ENCODE results near the gene SMCO2. TPM values are rescaled to one million over a fixed set of nuclear protein-coding genes. Genes with fewer than 3 reads are reported as not detected.

The SMCO2 gene
- total and polyA plus RNA-seq, 5 donors = 0.14 to 0.28 TPM; not detected in 3

DNA sequence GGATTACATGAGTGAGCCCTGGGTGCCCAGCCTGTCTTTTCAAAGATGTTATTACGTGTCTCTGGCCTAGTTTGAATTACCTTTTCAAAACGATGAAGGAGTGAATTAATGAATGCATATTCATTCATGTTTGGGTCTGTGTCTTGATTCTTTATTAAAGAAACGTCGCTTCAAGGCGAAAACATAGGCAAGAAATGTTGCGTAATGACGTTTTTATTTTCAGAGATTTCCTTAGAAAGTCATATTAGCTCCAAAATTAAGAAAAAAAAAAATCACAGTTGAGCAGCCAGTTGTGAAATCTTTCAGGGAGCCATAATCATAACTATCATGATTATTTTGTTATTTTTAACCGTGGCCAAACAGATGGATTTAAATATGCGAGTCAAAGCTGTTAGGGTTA, 81.0 kb downstream of the SMCO2 start:
- 71% methylated on average over 9 of the region's 9 CpGs for WGBS
- Histone ChIP-seq H3K4me1 (ENCODE audit: control insufficient read depth, insufficient read depth, low read length) (no peaks in the 10 kb centered on the region), H3K9me3 (ENCODE audit: control insufficient read depth, low read length) (no peaks in the 10 kb centered on the region), H3K4me3 (ENCODE audit: low read length) (no peak overlapping the region), H3K27me3 (ENCODE audit: control insufficient read depth, insufficient read depth) (no peaks in the 10 kb centered on the region), H3K27ac (ENCODE audit: low read length) (no peak overlapping the region)
- DNase-seq (no peak), ATAC-seq (no peak)
- intact Hi-C loops (cut with DNase I) = loop anchor here in 3 of 4 donors (10.0 kb wide), 2 partner anchors 93 to 107 kb away; no protein-coding TSS in a partner anchor

DNA sequence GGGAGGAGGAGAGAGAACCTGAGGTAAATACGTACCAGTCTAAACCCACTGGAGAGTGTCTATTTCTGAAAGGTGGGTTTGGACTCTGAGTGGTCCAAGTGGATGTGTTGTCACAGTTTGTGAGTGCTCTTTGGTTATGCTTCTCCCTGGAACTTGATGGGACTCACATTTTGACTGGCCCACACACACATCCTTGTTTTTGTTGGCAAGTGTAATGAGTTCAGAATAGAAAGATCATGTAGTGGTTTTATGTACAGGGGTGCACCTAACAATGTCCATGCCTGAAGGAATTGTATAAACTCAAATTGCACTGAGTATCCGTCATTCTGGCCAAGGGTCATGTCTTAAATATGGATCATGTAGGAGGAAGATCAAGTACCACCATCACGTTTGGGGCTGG, 82.3 kb downstream of the SMCO2 start:
- Histone ChIP-seq H3K4me1 (ENCODE audit: control insufficient read depth, insufficient read depth, low read length) (no peaks in the 10 kb centered on the region), H3K9me3 (ENCODE audit: control insufficient read depth, low read length) (no peaks in the 10 kb centered on the region), H3K4me3 (ENCODE audit: low read length) (no peak overlapping the region), H3K27ac (ENCODE audit: low read length) (no peak overlapping the region), H3K27me3 (ENCODE audit: control insufficient read depth, insufficient read depth) (no peaks in the 10 kb centered on the region)
- intact Hi-C loops (cut with DNase I) = loop anchor here in 3 of 4 donors (10.0 kb wide), 2 partner anchors 94 to 106 kb away; no protein-coding TSS in a partner anchor
- WGBS = 82% methylated on average over 3 of the region's 3 CpGs
- DNase-seq = no peak
- ATAC-seq = no peak

GRCh38 chr12:27530157-27530922, 83.8 kb downstream of the SMCO2 start:
- Histone ChIP-seq H3K27ac (ENCODE audit: low read length) (no peak overlapping the region), H3K4me1 (ENCODE audit: control insufficient read depth, insufficient read depth, low read length) (peaks cover 3% of the 10 kb centered on the region), H3K9me3 (ENCODE audit: control insufficient read depth, low read length) (no peaks in the 10 kb centered on the region), H3K4me3 (ENCODE audit: low read length) (no peak overlapping the region), H3K27me3 (ENCODE audit: control insufficient read depth, insufficient read depth) (no peaks in the 10 kb centered on the region)
- intact Hi-C loops (cut with DNase I) = no loop called here
- DNase-seq (no peak), ATAC-seq (no peak)
- WGBS = 79% methylated on average over 7 of the region's 7 CpGs

DNA sequence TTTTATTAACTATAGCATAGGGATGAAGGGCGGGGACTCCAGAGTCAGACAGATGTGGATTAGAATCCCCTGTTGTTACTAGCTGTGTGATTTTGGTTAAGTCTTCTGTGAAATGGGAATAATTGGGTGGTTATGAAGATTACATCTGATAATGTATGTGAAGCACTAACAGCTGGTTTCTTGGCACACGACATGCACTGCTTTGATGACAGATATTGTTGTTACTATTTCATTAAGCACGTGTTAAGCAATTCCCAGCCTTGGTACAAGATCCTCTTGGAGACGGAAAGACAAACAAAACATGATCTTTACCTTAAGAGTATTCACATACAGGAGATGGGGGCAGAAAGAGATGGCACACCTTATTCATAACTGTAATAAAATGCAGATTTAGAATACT, 85.4 kb downstream of the SMCO2 start:
- ATAC-seq = no peak
- 56% methylated on average over 4 of the region's 4 CpGs for WGBS
- no peak for DNase-seq
- H3K9me3 ChIP-seq (ENCODE audit: control insufficient read depth, low read length) = no peaks in the 10 kb centered on the region
- H3K27me3 ChIP-seq (ENCODE audit: control insufficient read depth, insufficient read depth) = no peaks in the 10 kb centered on the region
- intact Hi-C loops (cut with DNase I) = no loop called here
- no peak overlapping the region for H3K4me3 ChIP-seq (ENCODE audit: low read length)
- no peak overlapping the region for H3K27ac ChIP-seq (ENCODE audit: low read length)
- peaks cover 3% of the 10 kb centered on the region for H3K4me1 ChIP-seq (ENCODE audit: control insufficient read depth, insufficient read depth, low read length)

GRCh38 chr12:27534060-27534764, 87.7 kb downstream of the SMCO2 start:
- ATAC-seq (no peak), DNase-seq (no peak)
- H3K9me3 ChIP-seq (ENCODE audit: control insufficient read depth, low read length) = no peaks in the 10 kb centered on the region
- 73% methylated on average over 6 of the region's 6 CpGs for WGBS
- H3K27me3 ChIP-seq (ENCODE audit: control insufficient read depth, insufficient read depth) = no peaks in the 10 kb centered on the region
- no peak overlapping the region for H3K27ac ChIP-seq (ENCODE audit: low read length)
- no peak overlapping the region for H3K4me3 ChIP-seq (ENCODE audit: low read length)
- intact Hi-C loops (cut with DNase I) = no loop called here
- peaks cover 14% of the 10 kb centered on the region for H3K4me1 ChIP-seq (ENCODE audit: control insufficient read depth, insufficient read depth, low read length)

DNA sequence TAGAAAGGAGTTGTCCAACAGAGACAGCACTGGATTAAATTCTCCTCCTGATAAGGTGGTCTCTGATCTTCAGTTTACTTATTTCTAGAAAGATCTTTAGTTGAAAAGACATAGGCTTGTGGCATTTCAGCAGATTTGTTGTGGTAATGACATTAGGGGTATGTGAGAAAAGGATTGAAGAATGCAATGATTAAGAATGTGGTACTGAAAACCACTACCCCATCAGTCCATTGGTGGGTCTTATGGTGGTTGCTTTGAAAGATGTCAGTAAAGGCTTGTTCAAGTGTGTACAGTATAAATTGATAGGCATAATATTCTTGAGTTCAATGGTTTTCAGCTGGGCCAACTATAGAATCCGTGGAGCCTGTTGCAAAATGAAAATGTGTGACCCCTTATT, 88.2 kb downstream of the SMCO2 start:
- no peak overlapping the region for H3K27ac ChIP-seq (ENCODE audit: low read length)
- intact Hi-C loops (cut with DNase I) = no loop called here
- ATAC-seq = no peak
- no peaks in the 10 kb centered on the region for H3K9me3 ChIP-seq (ENCODE audit: control insufficient read depth, low read length)
- no peak for DNase-seq
- H3K4me3 ChIP-seq (ENCODE audit: low read length) = no peak overlapping the region
- peaks cover 14% of the 10 kb centered on the region for H3K4me1 ChIP-seq (ENCODE audit: control insufficient read depth, insufficient read depth, low read length)
- no peaks in the 10 kb centered on the region for H3K27me3 ChIP-seq (ENCODE audit: control insufficient read depth, insufficient read depth)
- WGBS = 83% methylated on average over 1 of the region's 1 CpG

GRCh38 chr12:27535318-27535717, 88.8 kb downstream of the SMCO2 start:
- 97% methylated on average over 6 of the region's 6 CpGs for WGBS
- no peak overlapping the region for H3K27ac ChIP-seq (ENCODE audit: low read length)

GRCh38 chr12:27537855-27538675, 91.5 kb downstream of the SMCO2 start:
- no peaks in the 10 kb centered on the region for H3K9me3 ChIP-seq (ENCODE audit: control insufficient read depth, low read length)
- DNase-seq = no peak
- 37% methylated on average over 8 of the region's 8 CpGs for WGBS
- intact Hi-C loops (cut with DNase I) = no loop called here
- ATAC-seq = peak; percentile 26 to 67
- H3K27me3 ChIP-seq (ENCODE audit: control insufficient read depth, insufficient read depth) = no peaks in the 10 kb centered on the region
- H3K27ac ChIP-seq (ENCODE audit: low read length) = peak overlapping the region; percentile 73
- H3K4me3 ChIP-seq (ENCODE audit: low read length) = no peak overlapping the region
- H3K4me1 ChIP-seq (ENCODE audit: control insufficient read depth, insufficient read depth, low read length) = peaks cover 19% of the 10 kb centered on the region

More at GRCh38 chr12:27535318-27535717, 88.8 kb downstream of the SMCO2 start:
- ATAC-seq (no peak), DNase-seq (no peak)
- no peaks in the 10 kb centered on the region for H3K9me3 ChIP-seq (ENCODE audit: control insufficient read depth, low read length)
- no peaks in the 10 kb centered on the region for H3K27me3 ChIP-seq (ENCODE audit: control insufficient read depth, insufficient read depth)
- intact Hi-C loops (cut with DNase I) = no loop called here
- H3K4me1 ChIP-seq (ENCODE audit: control insufficient read depth, insufficient read depth, low read length) = peaks cover 14% of the 10 kb centered on the region
- no peak overlapping the region for H3K4me3 ChIP-seq (ENCODE audit: low read length)

- 27% methylated on average over 4 of the region's 4 CpGs for whole genome bisulfite sequencing
- ATAC-seq (peak; percentile 53 to 64), DNase-seq (no peak)
- Histone ChIP-seq H3K4me1 (ENCODE audit: control insufficient read depth, insufficient read depth, low read length) (peaks cover 18% of the 10 kb centered on the region), H3K4me3 (ENCODE audit: low read length) (no peak overlapping the region), H3K27ac (ENCODE audit: low read length) (peak overlapping the region; percentile 13), H3K9me3 (ENCODE audit: control insufficient read depth, low read length) (no peaks in the 10 kb centered on the region), H3K27me3 (ENCODE audit: control insufficient read depth, insufficient read depth) (no peaks in the 10 kb centered on the region)
- intact Hi-C loops (cut with DNase I) = no loop called here
These were observed 92.7 kb downstream of the SMCO2 start for GRCh38 chr12:27539191-27539631.

- H3K4me1 ChIP-seq (ENCODE audit: control insufficient read depth, insufficient read depth, low read length) = peaks cover 26% of the 10 kb centered on the region
- DNase-seq (peak in 1 of 3 donors; percentile 26), ATAC-seq (peak in 1 of 2 donors; percentile 20)
- no peak overlapping the region for H3K27ac ChIP-seq (ENCODE audit: low read length)
- no peaks in the 10 kb centered on the region for H3K9me3 ChIP-seq (ENCODE audit: control insufficient read depth, low read length)
- no peak overlapping the region for H3K4me3 ChIP-seq (ENCODE audit: low read length)
- 88% methylated on average over 8 of the region's 8 CpGs for WGBS
- no peaks in the 10 kb centered on the region for H3K27me3 ChIP-seq (ENCODE audit: control insufficient read depth, insufficient read depth)
- intact Hi-C loops (cut with DNase I) = loop anchor here in 1 of 4 donors (10.0 kb wide), 1 partner anchor 94 kb away; no protein-coding TSS in a partner anchor
These were observed 94.6 kb downstream of the SMCO2 start for GRCh38 chr12:27541031-27541719.

Data from right cardiac atrium (tissue), 5 donors.